MCF 10A (cell line): ENCODE data around the gene IFT20. TPM values are rescaled to one million over a fixed set of nuclear protein-coding genes. Genes with fewer than 3 reads are reported as not detected.

Experiments used
- BruUV-seq: library from RNA; stranded (reverse); fragments of 400-500 nt; replicated peaks from 2 replicates; lab custom pipeline; 2021; lab: Mats Ljungman, UMichigan
- CTCF ChIA-PET: fragments of 300-600 bp; sonication (Branson Sonifier 250); formaldehyde crosslinking; extraction: SDS; loops from one replicate; lab custom pipeline; 2021; ENCODE audit warnings: antibody characterized with exemption, inconsistent platforms; lab: Yijun Ruan, JAX
- POLR2A ChIA-PET: fragments of 300-600, 350-650 bp; sonication (Branson Sonifier 250); formaldehyde crosslinking; extraction: SDS; loops from one replicate; lab custom pipeline; 2020; ENCODE audit warnings: antibody characterized with exemption, inconsistent platforms; lab: Yijun Ruan, JAX
- DNase-seq: peaks from one replicate; pipeline ENCODE4 v3.0.0-alpha.2; 2018; ENCODE audit not compliant: unreplicated experiment
- H3K27ac Mint-ChIP-seq: one replicate; pipeline ENCODE4 v1.8.0; 2022; ENCODE audit warnings: mild to moderate bottlenecking, low read depth, mixed read lengths; ENCODE audit not compliant: unreplicated experiment
- H3K27me3 Mint-ChIP-seq: one replicate; pipeline ENCODE4 v1.8.0; 2022; ENCODE audit warnings: mixed read lengths; ENCODE audit not compliant: insufficient read depth, unreplicated experiment
- H3K36me3 Mint-ChIP-seq: one replicate; pipeline ENCODE4 v1.8.0; 2022; ENCODE audit warnings: mild to moderate bottlenecking, moderate library complexity, mixed read lengths; ENCODE audit not compliant: insufficient read depth, unreplicated experiment
- H3K4me1 Mint-ChIP-seq: one replicate; pipeline ENCODE4 v1.8.0; 2022; ENCODE audit warnings: mixed read lengths; ENCODE audit not compliant: insufficient read depth, unreplicated experiment
- H3K4me3 Mint-ChIP-seq: one replicate; pipeline ENCODE4 v1.8.0; 2022; ENCODE audit warnings: mild to moderate bottlenecking, moderate library complexity, mixed read lengths; ENCODE audit not compliant: unreplicated experiment
- H3K9me3 Mint-ChIP-seq: one replicate; pipeline ENCODE4 v1.8.0; 2022; ENCODE audit warnings: mixed read lengths; ENCODE audit not compliant: unreplicated experiment
- CTCF ChIP-seq: fragments of 200-600 bp; IDR thresholded peaks from one replicate; pipeline ENCODE4 v1.8.0; 2022; ENCODE audit warnings: antibody characterized with exemption, mild to moderate bottlenecking; ENCODE audit not compliant: unreplicated experiment
- intact Hi-C: fragments of 100-400 bp; cut with micrococcal nuclease; formaldehyde crosslinking; loops from 2 replicates; pipeline ENCODE4 v1.14.1; 2022
- total RNA-seq: library from RNA; stranded (reverse); gene quantifications from 2 replicates; pipeline ENCODE4 v1.2.3, GENCODE V29; 2022

IFT20 gene
- total RNA-seq, 1 experiment from 2014 or later: 29.3 TPM

DNA sequence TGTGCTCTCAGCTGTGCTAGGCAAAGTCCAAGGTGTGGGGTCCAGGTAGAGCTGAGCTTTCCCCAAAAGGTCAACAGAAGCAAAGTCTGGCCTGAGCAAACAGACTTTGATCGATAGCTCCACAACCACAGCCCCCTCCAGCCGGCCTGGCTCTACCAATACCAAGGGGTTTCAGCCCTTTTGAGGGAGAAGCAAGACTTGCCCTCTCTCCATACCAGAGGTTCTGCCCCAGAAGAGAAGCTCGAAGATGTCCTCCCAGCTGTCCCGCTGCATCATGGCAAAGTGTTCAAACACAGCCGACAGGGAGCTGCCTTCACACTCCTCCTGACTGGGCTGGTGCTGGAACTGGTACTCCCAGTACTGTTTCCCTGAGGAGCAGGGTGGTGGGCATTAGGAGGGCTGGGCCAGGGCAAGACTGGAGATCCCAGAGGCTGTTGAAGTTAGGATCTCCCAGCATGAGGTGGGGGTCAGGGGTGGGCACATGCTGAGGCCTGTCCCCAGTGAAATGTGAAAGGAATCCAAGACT is 33.1 kb upstream of the IFT20 start:
- BruUV-seq: no TSS peak
- Mint-ChIP-seq H3K27ac (no peak overlapping the region), H3K36me3 (peaks cover 9% of the 10 kb centered on the region), H3K9me3 (no peaks in the 10 kb centered on the region), H3K4me3 (no peak overlapping the region), H3K4me1 (peaks cover 5% of the 10 kb centered on the region), H3K27me3 (no peaks in the 10 kb centered on the region)
- intact Hi-C loops: no loop called here
- ChIA-PET CTCF (interaction anchor here (1.0 to 3.9 kb wide), 4 partner anchors 9 to 126 kb away, joined by 3 to 16 read pairs (median 6); no protein-coding TSS in a partner anchor), POLR2A (interaction anchor here (0.6 to 4.0 kb wide), 2 partner anchors 11 to 289 kb away, joined by 3 to 22 read pairs; partner anchors contain the start of gene POLDIP2)
- TF ChIP-seq CTCF: no peak
- no peak for DNase-seq

GRCh38 chr17:28367641-28368305 is 32.5 kb upstream of the IFT20 start:
- CTCF ChIA-PET: interaction anchor here (0.6 to 3.9 kb wide), 4 partner anchors 9 to 184 kb away, joined by 3 to 16 read pairs (median 4); no protein-coding TSS in a partner anchor
- Mint-ChIP-seq H3K4me3 (no peak overlapping the region), H3K27ac (no peak overlapping the region), H3K27me3 (no peaks in the 10 kb centered on the region), H3K9me3 (no peaks in the 10 kb centered on the region), H3K36me3 (peaks cover 10% of the 10 kb centered on the region), H3K4me1 (peaks cover 5% of the 10 kb centered on the region)
- no peak for TF ChIP-seq CTCF
- POLR2A ChIA-PET: interaction anchor here (1.0 to 4.0 kb wide), 2 partner anchors 10 to 38 kb away, joined by 4 to 22 read pairs; partner anchors contain the start of genes POLDIP2 and SLC46A1
- DNase-seq: no peak
- intact Hi-C loops: no loop called here
- no TSS peak for BruUV-seq

- DNase-seq: no peak
- Mint-ChIP-seq H3K27ac (no peak overlapping the region), H3K4me1 (peaks cover 5% of the 10 kb centered on the region), H3K9me3 (no peaks in the 10 kb centered on the region), H3K36me3 (peaks cover 22% of the 10 kb centered on the region), H3K4me3 (no peak overlapping the region), H3K27me3 (no peaks in the 10 kb centered on the region)
- no peak for TF ChIP-seq CTCF
- no TSS peak for BruUV-seq
- ChIA-PET CTCF (interaction anchor here (1.5 kb wide), 1 partner anchor 50 kb away, joined by 4 read pairs; no protein-coding TSS in a partner anchor), POLR2A (interaction anchor here (0.8 to 4.0 kb wide), 3 partner anchors 9 to 39 kb away, joined by 4 to 22 read pairs (median 4); partner anchors contain the start of genes POLDIP2 and SLC46A1)
- intact Hi-C loops: no loop called here
Observed at GRCh38 chr17:28366605-28367004, 31.3 kb upstream of the IFT20 start.

- H3K36me3 Mint-ChIP-seq: peaks cover 33% of the 10 kb centered on the region
- H3K4me1 Mint-ChIP-seq: no peaks in the 10 kb centered on the region
- no peak overlapping the region for H3K27ac Mint-ChIP-seq
- no peak overlapping the region for H3K4me3 Mint-ChIP-seq
- H3K9me3 Mint-ChIP-seq: no peaks in the 10 kb centered on the region
- ChIA-PET CTCF (interaction anchor here (0.6 to 0.7 kb wide), 2 partner anchors 18 to 30 kb away, joined by 3 to 4 read pairs; partner anchors contain the start of gene IFT20), POLR2A (interaction anchor here (0.6 to 0.9 kb wide), 2 partner anchors 31 to 79 kb away, joined by 4 to 5 read pairs; no protein-coding TSS in a partner anchor)
- no peaks in the 10 kb centered on the region for H3K27me3 Mint-ChIP-seq
- TF ChIP-seq CTCF: no peak
- no TSS peak for BruUV-seq
- intact Hi-C loops: no loop called here
- no peak for DNase-seq
Observed at GRCh38 chr17:28365487-28365886, 30.2 kb upstream of the IFT20 start.
